ENCODE results near the gene DERA.

DERA gene

GRCh38 chr12:15956413-15957185 lies 45.5 kb downstream of the DERA start:
- POLR2A ChIA-PET = no interaction called here
- Histone ChIP-seq H3K4me3 (ENCODE audit: low read depth, low read length) (no peak overlapping the region), H3K9me3 (ENCODE audit: control insufficient read depth, insufficient read depth, low read depth, low read length) (no peaks in the 10 kb centered on the region)

GRCh38 chr12:15962760-15963159 lies 51.6 kb downstream of the DERA start:
- Histone ChIP-seq H3K27ac (ENCODE audit: extremely low read depth, low read depth, low read length) (no peak overlapping the region), H3K9me3 (ENCODE audit: control insufficient read depth, insufficient read depth, low read depth, low read length) (no peaks in the 10 kb centered on the region), H3K4me3 (ENCODE audit: low read depth, low read length) (no peak overlapping the region), H3K4me1 (ENCODE audit: control insufficient read depth, insufficient read depth, low read length) (no peaks in the 10 kb centered on the region), H3K36me3 (ENCODE audit: control insufficient read depth in 2 of 2, insufficient read depth in 1 of 2, low read length in 2 of 2) (peaks cover 12 to 31% of the 10 kb centered on the region in 2 experiments)
- TF ChIP-seq SETDB1 (IDR thresholded peaks at IDR 0.05; ENCODE audit: insufficient read length, low read length) (no peak), ZIC2 (tag by site-specific recombination; IDR thresholded peaks at IDR 0.05) (no peak), RBAK (tag by site-specific recombination; IDR thresholded peaks at IDR 0.05) (no peak), SALL2 (tag by site-specific recombination; IDR thresholded peaks at IDR 0.05; ENCODE audit: borderline replicate concordance) (no peak), REPIN1 (tag by site-specific recombination; IDR thresholded peaks at IDR 0.05; ENCODE audit: low read depth) (no peak), ATF2 (tag by site-specific recombination; IDR thresholded peaks at IDR 0.05; ENCODE audit: low read depth) (no peak), ZBTB21 (tag by site-specific recombination; IDR thresholded peaks at IDR 0.05) (no peak), ZNF600 (tag by site-specific recombination; IDR thresholded peaks at IDR 0.05) (no peak), ZNF138 (tag by site-specific recombination; IDR thresholded peaks at IDR 0.05; ENCODE audit: borderline replicate concordance) (no peak)
- ChIA-PET CTCF (interaction anchor here (0.7 to 1.1 kb wide), 2 partner anchors 15 to 1344 kb away, joined by 3 to 6 read pairs; no protein-coding TSS in a partner anchor), POLR2A (no interaction called here)

More at GRCh38 chr12:15956413-15957185, 45.5 kb downstream of the DERA start:
- no peaks in the 10 kb centered on the region for H3K4me1 ChIP-seq (ENCODE audit: control insufficient read depth, insufficient read depth, low read length)
- TF ChIP-seq ZNF341 (tag by site-specific recombination; IDR thresholded peaks at IDR 0.05; ENCODE audit: low read depth) (no peak), ZFP41 (tag by site-specific recombination; IDR thresholded peaks at IDR 0.05; ENCODE audit: borderline replicate concordance) (no peak), PBX3 (CRISPR knock-in tag; IDR thresholded peaks at IDR 0.05) (no peak), MEIS1 (CRISPR knock-in tag; IDR thresholded peaks at IDR 0.05; ENCODE audit: borderline replicate concordance) (no peak), ZNF366 (tag by site-specific recombination; conservative IDR thresholded peaks at IDR 0.05) (no peak), ZNF610 (tag by site-specific recombination; IDR thresholded peaks at IDR 0.05; ENCODE audit: borderline replicate concordance) (no peak), ZNF521 (tag by site-specific recombination; IDR thresholded peaks at IDR 0.05) (no peak), ZNF169 (tag by site-specific recombination; IDR thresholded peaks at IDR 0.05) (no peak), ZBTB21 (tag by site-specific recombination; IDR thresholded peaks at IDR 0.05) (no peak), ZNF37A (tag by site-specific recombination; IDR thresholded peaks at IDR 0.05) (no peak), RBAK (tag by site-specific recombination; IDR thresholded peaks at IDR 0.05) (no peak), ZSCAN4 (tag by site-specific recombination; IDR thresholded peaks at IDR 0.05) (no peak), ZBTB6 (tag by site-specific recombination; IDR thresholded peaks at IDR 0.05) (no peak)
- peaks cover 7 to 8% of the 10 kb centered on the region in 2 experiments for H3K36me3 ChIP-seq (ENCODE audit: control insufficient read depth in 2 of 2, insufficient read depth in 1 of 2, low read length in 2 of 2)
- H3K27ac ChIP-seq (ENCODE audit: extremely low read depth, low read depth, low read length) = no peak overlapping the region
- CTCF ChIA-PET = no interaction called here

Data from HEK293 (cell line).